Keratinocyte (primary cell): ENCODE results near the gene ERC2. TPM values are rescaled to one million over a fixed set of nuclear protein-coding genes. Genes with fewer than 3 reads are reported as not detected.

Experiments used
- DNase-seq: peaks from one replicate; pipeline ENCODE4 v3.0.0-alpha.2; 2011; ENCODE audit warnings: low read depth, missing footprints, low spot score
- FAIRE-seq: peaks from 2 replicates; lab custom pipeline; 2011; peaks lifted over from hg19 to GRCh38; lab: Jason Lieb, UNC
- H2AFZ ChIP-seq: 2 replicates; pipeline ENCODE4 v1.6.0; 2012; ENCODE audit warnings: low read length, control low read depth, inconsistent platforms; ENCODE audit not compliant: control insufficient read depth
- H3K27ac ChIP-seq: 2 replicates; pipeline ENCODE4 v1.5.1; 2011; ENCODE audit warnings: low read length; ENCODE audit not compliant: control insufficient read depth, insufficient read depth
- H3K27me3 ChIP-seq: 3 replicates; pipeline ENCODE4 v1.6.0; 2011; ENCODE audit warnings: low read length; ENCODE audit not compliant: control insufficient read depth, insufficient read depth; ENCODE audit errors: extremely low read depth
- H3K36me3 ChIP-seq, 2 experiments: 2 replicates in 1 of 2; 3 replicates in 1 of 2; pipeline ENCODE4 v1.5.1; 2011; ENCODE audit warnings: low read length in 2 of 2, mild to moderate bottlenecking in 1 of 2; ENCODE audit not compliant: control insufficient read depth in 2 of 2, insufficient read depth in 2 of 2; ENCODE audit errors: extremely low read depth in 1 of 2
- H3K4me1 ChIP-seq: 3 replicates; pipeline ENCODE4 v1.5.1; 2011; ENCODE audit warnings: low read length; ENCODE audit not compliant: control insufficient read depth, insufficient read depth; ENCODE audit errors: extremely low read depth
- H3K4me2 ChIP-seq: 3 replicates; pipeline ENCODE4 v1.6.0; 2011; ENCODE audit warnings: low read depth, low read length; ENCODE audit not compliant: control insufficient read depth, insufficient read depth; ENCODE audit errors: extremely low read depth
- H3K4me3 ChIP-seq, 3 experiments: fragments of 200-600 bp in 1 of 3; sonication (generic) in 1 of 3; 2 replicates in 2 of 3; 3 replicates in 1 of 3; pipeline ENCODE4 v1.5.1; 2011 to 2016; ENCODE audit warnings: low read length in 3 of 3, mild to moderate bottlenecking in 3 of 3, control low read depth in 2 of 3, inconsistent platforms in 1 of 3, low read depth in 1 of 3, mixed read lengths in 1 of 3, mixed run types in 1 of 3, moderate library complexity in 1 of 3; ENCODE audit not compliant: control insufficient read depth in 2 of 3, insufficient read depth in 2 of 3; ENCODE audit errors: extremely low read depth in 1 of 3
- H3K79me2 ChIP-seq: 2 replicates; pipeline ENCODE4 v1.6.0; 2012; ENCODE audit warnings: low read length; ENCODE audit not compliant: control insufficient read depth, insufficient read depth
- H3K9ac ChIP-seq: 3 replicates; pipeline ENCODE4 v1.6.0; 2011; ENCODE audit warnings: low read length; ENCODE audit not compliant: control insufficient read depth, insufficient read depth; ENCODE audit errors: extremely low read depth
- H3K9me1 ChIP-seq: 3 replicates; pipeline ENCODE4 v1.6.0; 2011; ENCODE audit warnings: low read length; ENCODE audit not compliant: control insufficient read depth, insufficient read depth; ENCODE audit errors: extremely low read depth
- H3K9me3 ChIP-seq: 2 replicates; pipeline ENCODE4 v1.5.1; 2012; ENCODE audit warnings: low read depth, low read length; ENCODE audit not compliant: control insufficient read depth
- H4K20me1 ChIP-seq: 3 replicates; pipeline ENCODE4 v1.6.0; 2011; ENCODE audit warnings: low read length; ENCODE audit not compliant: control insufficient read depth, insufficient read depth; ENCODE audit errors: extremely low read depth
- CTCF ChIP-seq, 3 experiments: IDR thresholded peaks in 1 of 3; conservative IDR thresholded peaks in 1 of 3; optimal IDR thresholded peaks in 1 of 3; 2 replicates in 2 of 3; 3 replicates in 1 of 3; pipeline versions ENCODE3 to v1.5.1; 2011; ENCODE audit warnings: low read length in 3 of 3, mild to moderate bottlenecking in 3 of 3, moderate library complexity in 2 of 3, control low read depth in 1 of 3, inconsistent platforms in 1 of 3; ENCODE audit not compliant: insufficient read depth in 2 of 3; ENCODE audit errors: extremely low read depth in 1 of 3
- EZH2 ChIP-seq: IDR thresholded peaks from one replicate; pipeline ENCODE4 v1.6.1; 2012; ENCODE audit warnings: inconsistent platforms, mild to moderate bottlenecking, low read length, moderate library complexity
- dilution Hi-C: fragments of 300-500 bp; cut with MboI; formaldehyde crosslinking; loops from one replicate; pipeline ENCODE4 v1.7.0; 2020; ENCODE audit warnings: low sequenced_read_pairs; ENCODE audit not compliant: extremely low pct_ligation_motif_present
- polyA plus RNA-seq, 5 experiments: library from polyadenylated mRNA; depleted of rRNA in 3 of 5; stranded (reverse) in 3 of 5; stranded (forward) in 1 of 5; unstranded in 1 of 5; fragments of >200 nt; gene quantifications; 1 replicate in 1 of 5; 2 replicates in 3 of 5; 3 replicates in 1 of 5; pipeline versions ENCODE4 v1.2.1 to v1.2.3, GENCODE V29; 2011 to 2012; ENCODE audit warnings: missing spikeins in 2 of 5, low read depth in 1 of 5, low replicate concordance in 1 of 5

ERC2 gene
- polyA plus RNA-seq, 1 donor (not counting 4 experiments of a cell fraction or from before 2014, with no cell fraction given), result 0.08 TPM

- no peak for TF ChIP-seq CTCF (optimal IDR thresholded peaks at IDR 0.05 in 1 of 3, IDR thresholded peaks at IDR 0.05 in 1 of 3, conservative IDR thresholded peaks at IDR 0.05 in 1 of 3; ENCODE audit: extremely low read depth in 1 of 3, insufficient read depth in 2 of 3, low read length in 3 of 3)
- TF ChIP-seq EZH2, result no peak
- dilution Hi-C loops, result no loop called here
- no peak overlapping the region for H3K27ac ChIP-seq
Measured at GRCh38 chr3:55969634-55970033, 498.6 kb downstream of the ERC2 start.

GRCh38 chr3:55968331-55968730 is 499.9 kb downstream of the ERC2 start:
- Histone ChIP-seq H3K27ac (no peak overlapping the region), H3K4me3 (no peak overlapping the region)

More at GRCh38 chr3:55969634-55970033, 498.6 kb downstream of the ERC2 start:
- Histone ChIP-seq H3K9ac (no peak overlapping the region), H3K27me3 (no peaks in the 10 kb centered on the region), H3K79me2 (no peaks in the 10 kb centered on the region), H3K4me3 (no peak overlapping the region), H3K4me1 (no peaks in the 10 kb centered on the region), H3K4me2 (no peak overlapping the region), H3K36me3 (no peaks in the 10 kb centered on the region), H3K9me3 (no peaks in the 10 kb centered on the region), H4K20me1 (no peaks in the 10 kb centered on the region), H3K9me1 (no peaks in the 10 kb centered on the region), H2AFZ (no peak overlapping the region)
- DNase-seq (no peak), FAIRE-seq (no peak)

More at GRCh38 chr3:55968331-55968730, 499.9 kb downstream of the ERC2 start:
- dilution Hi-C loops, result no loop called here
- Histone ChIP-seq H3K9me1 (no peaks in the 10 kb centered on the region), H3K4me2 (no peak overlapping the region), H3K27me3 (no peaks in the 10 kb centered on the region), H3K4me1 (no peaks in the 10 kb centered on the region), H2AFZ (no peak overlapping the region), H3K9ac (no peak overlapping the region), H3K36me3 (no peaks in the 10 kb centered on the region), H3K79me2 (no peaks in the 10 kb centered on the region), H4K20me1 (no peaks in the 10 kb centered on the region), H3K9me3 (no peaks in the 10 kb centered on the region)
- FAIRE-seq (no peak), DNase-seq (no peak)
- TF ChIP-seq CTCF (optimal IDR thresholded peaks at IDR 0.05 in 1 of 3, IDR thresholded peaks at IDR 0.05 in 1 of 3, conservative IDR thresholded peaks at IDR 0.05 in 1 of 3; ENCODE audit: extremely low read depth in 1 of 3, insufficient read depth in 2 of 3, low read length in 3 of 3) (no peak), EZH2 (no peak)
